NCI-H510A (cell line): ENCODE data around the gene RNF213.

Experiments used
- DNase-seq: peaks from one replicate; lab custom pipeline; 2025; lab: John Stamatoyannopoulos, UW

RNF213 gene

GRCh38 chr17:80372922-80373570 lies 112.4 kb downstream of the RNF213 start:
- no peak for DNase-seq

- no peak for DNase-seq
These were observed 113.5 kb downstream of the RNF213 start for GRCh38 chr17:80374039-80374731.

GRCh38 chr17:80374732-80375585 lies 114.3 kb downstream of the RNF213 start:
- DNase-seq, result no peak

DNA sequence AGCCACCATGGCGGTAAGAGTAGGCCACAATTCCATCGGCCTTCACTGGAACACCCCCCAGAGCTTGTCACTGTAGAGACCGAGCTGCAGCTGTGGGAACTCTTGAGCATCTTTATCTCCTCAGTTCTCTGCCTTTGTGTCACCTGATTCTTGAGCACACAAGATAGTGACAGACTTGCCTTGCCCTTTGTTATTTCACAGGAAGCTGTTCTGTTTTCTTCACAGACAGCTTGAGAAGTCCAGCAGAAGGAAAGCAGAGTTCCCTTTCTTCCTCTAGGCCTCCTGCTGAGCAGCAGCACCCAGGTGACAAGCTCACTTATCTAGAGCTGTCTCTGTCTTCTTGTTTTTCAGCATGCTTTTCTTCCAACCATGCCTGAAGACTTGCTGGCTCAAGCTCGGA lies 115.9 kb downstream of the RNF213 start:
- DNase-seq, result no peak

DNA sequence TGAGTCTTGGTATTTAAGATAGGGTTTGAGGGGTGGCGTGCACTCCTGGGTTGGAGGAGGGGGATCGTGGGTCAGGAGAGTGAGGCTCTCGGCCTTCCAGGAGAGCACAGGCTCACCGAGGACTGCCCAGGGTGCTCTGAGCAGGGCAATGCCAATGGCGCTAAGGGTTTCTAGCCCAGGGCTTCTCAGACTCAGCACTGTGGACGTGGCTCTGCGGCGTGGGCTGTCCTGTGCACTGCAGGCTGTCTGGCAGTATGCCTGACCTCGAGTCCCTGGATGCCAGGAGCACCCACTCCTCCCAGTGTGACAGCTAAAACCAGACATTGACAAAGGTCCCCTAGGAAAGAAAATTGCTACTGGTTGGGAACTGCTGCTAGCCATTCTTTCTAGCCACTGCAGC lies 117.1 kb downstream of the RNF213 start:
- DNase-seq, result no peak

- no peak for DNase-seq
These were observed 118.7 kb downstream of the RNF213 start for GRCh38 chr17:80379348-80379747.

DNA sequence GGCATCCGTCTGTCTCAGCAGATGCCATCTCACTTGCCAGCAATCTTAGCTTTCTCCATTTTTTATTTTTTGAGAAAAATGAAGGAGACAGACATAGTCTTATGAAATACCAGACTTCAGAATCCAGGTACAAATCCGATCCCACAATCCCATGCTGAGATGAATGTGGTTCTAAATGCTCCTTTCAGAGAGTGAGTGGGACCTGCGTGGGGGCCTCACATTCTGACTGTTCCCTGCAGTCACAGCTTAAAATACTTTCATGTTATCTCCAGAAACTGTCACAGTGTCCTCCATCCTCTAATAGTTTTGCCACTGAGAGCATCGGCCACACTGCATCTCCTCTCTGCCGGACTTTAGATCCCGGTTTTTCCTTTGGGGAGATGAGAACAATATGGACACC lies 119.4 kb downstream of the RNF213 start:
- DNase-seq, result no peak

GRCh38 chr17:80380555-80381002 lies 119.9 kb downstream of the RNF213 start:
- DNase-seq, result no peak

DNA sequence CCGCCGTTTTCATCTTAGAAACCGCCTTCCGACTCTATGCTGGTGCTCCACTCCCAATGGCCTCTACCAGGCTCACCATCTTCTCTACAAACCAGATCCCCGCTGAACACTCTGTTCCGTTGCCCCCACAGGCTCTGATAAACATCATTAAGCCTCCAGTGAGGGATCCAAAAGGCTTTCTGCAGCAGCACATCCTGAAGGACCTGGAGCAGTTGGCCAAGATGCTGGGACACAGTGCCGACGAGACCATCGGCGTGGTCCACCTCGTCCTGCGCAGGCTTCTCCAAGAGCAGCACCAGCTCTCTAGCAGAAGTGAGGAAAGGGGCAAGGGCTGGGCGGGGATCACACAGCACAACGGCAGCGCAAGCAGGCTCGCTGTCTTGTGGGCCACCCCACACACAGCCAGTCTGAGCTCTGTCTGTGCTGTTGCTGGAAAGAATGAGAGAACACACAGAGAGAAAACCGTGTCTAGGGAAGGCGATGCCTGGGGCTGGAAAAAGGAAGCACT lies 120.8 kb downstream of the RNF213 start:
- no peak for DNase-seq

DNA sequence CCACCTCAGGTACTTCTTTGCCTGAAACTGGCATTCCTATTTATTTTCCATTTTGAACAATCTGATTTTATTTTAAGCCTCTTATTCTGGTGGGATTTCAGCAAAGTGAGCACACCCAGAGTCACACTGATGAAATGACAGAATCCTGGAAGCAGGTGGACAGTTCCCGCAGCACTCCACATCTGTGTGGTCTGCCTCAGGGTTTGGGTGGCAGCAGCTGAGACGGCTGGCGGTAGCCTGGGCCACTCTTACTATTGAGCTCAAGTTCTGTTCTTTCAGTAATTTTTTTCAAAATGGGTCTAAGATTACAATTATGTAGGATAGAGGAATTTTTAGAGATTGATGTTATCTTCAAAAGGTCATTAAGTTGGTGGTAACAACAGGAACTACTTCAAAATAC lies 121.8 kb downstream of the RNF213 start:
- DNase-seq, result no peak

GRCh38 chr17:80382956-80383355 lies 122.3 kb downstream of the RNF213 start:
- DNase-seq, result no peak

- DNase-seq, result no peak
These were observed 123.7 kb downstream of the RNF213 start for GRCh38 chr17:80384078-80384960.

DNA sequence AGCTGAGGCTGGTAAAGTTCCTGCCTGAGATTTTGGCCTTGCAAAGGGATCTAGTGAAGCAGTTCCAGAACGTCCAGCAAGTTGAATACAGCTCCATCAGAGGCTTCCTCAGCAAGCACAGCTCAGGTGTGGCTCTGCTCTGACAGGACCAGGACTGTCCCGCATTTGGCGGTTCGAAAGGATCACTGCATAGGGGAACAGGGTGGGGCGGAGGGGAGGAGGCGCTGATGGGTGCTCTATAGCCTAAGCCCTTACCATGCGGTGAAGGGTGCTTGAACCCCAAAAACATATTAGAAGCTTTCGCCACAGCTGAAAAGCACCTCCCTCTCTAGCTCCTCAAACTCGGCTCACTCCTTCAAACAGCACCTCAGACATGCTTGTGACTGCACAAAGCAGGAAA lies 124.4 kb downstream of the RNF213 start:
- DNase-seq, result no peak

- DNase-seq, result no peak
These were observed 125.7 kb downstream of the RNF213 start for GRCh38 chr17:80386341-80386740.

GRCh38 chr17:80387071-80387470 lies 126.4 kb downstream of the RNF213 start:
- no peak for DNase-seq

DNA sequence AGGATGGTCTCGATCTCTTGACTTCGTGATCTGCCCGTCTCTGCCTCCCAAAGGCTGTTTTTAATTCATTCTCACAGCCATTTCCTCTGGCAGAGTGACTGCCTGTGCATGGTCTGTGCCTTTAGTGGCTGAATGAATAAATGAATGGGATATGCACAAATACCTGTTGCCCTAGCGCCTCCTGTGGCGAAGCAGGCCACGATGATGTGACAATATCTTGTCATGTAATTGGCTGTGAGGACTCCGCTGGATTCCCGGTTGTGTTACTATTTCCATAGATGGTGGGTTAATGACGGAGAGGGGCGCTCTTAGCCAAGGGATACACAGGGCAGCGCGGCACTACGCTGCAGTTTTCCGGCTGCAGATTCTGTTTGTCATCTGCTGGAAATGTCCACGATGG lies 127.5 kb downstream of the RNF213 start:
- DNase-seq, result no peak

DNA sequence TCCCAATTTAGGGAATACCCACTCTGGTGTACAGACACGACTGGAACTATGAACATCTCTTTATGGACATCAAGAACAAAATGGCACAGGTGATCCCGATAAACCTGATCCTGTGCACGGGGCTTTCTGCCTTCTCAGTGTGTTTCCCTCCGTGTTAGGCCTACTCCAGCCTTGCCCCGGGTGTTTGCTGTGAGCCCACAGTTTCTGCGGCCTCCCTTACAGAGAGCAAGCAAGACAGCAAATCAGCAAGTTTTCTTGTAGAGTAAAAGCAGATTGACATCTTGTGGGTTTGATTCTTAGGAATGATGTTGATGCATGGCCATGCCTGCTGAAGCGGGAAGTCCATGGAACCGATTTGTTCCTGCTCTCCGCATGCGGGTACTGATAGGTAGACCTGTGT lies 127.9 kb downstream of the RNF213 start:
- no peak for DNase-seq

- DNase-seq, result no peak
These were observed 128.7 kb downstream of the RNF213 start for GRCh38 chr17:80389011-80389995.

DNA sequence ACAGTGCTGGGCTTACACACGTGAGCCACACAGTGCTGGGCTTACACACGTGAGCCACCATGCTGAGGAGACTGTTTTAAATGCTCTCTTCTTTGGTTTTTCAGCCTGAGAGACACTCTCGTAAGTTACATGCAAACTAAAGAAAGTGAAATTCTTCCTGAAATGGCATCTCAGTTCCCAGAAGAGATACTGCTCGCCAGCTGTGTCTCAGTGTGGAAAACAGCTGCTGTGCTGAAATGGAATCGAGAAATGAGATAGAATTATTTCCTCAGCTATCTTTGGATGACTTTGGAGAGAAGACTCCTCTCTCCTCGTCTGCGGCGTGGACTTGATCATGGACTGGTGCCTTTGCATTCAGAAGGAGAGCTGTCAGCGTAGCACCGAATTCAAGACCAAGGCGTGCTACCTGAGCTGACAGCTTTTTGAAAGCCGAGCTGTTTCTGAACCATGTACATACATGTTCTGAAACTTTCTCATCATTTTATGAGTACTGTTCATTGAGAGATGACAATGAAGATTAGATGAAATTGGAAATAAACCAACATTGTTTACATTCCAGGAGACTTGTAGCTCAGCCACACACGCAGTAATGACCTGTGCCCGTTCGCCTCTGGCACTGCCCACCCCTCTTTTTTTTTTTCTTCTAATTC lies 132.7 kb downstream of the RNF213 start:
- no peak for DNase-seq

DNA sequence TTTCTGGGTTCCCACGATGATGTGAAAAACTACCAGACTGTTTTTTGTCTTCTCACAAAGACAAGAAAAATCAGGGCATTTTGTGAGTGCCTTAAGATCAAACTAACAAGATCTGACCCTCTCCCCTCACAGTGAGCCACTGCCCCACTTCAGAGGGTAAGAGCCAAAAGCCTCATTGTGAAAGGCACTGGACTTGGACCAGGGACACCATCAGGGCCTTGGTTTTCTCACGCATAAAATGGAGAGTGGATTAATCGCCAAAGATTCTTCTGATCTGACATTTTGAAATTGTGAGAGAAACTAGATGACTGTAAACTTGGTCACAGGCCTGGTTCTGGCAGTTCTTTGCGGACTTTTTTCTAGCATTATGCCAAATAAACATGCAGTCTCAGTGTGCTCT lies 133.3 kb downstream of the RNF213 start:
- no peak for DNase-seq
